ENCODE measurements around the gene LDB2. TPM values are rescaled to one million over a fixed set of nuclear protein-coding genes. Genes with fewer than 3 reads are reported as not detected.

LDB2 gene
- total and polyA plus RNA-seq, 2 donors (not counting 3 experiments of a cell fraction or from before 2014, with no cell fraction given), result 127 to 223 TPM

- H2AFZ ChIP-seq (ENCODE audit: low read depth, low read length), result no peak overlapping the region
- no peak overlapping the region for H3K27ac ChIP-seq (ENCODE audit: insufficient read depth, low read depth, low read length)
- H3K79me2 ChIP-seq (ENCODE audit: control insufficient read depth, insufficient read depth, low read length), result no peaks in the 10 kb centered on the region
- no peaks in the 10 kb centered on the region for H3K4me1 ChIP-seq (ENCODE audit: control insufficient read depth, extremely low read depth, insufficient read depth, low read length)
- intact Hi-C loops (cut with micrococcal nuclease) (no loop called here), dilution Hi-C loops (cut with MboI; ENCODE audit: extremely low pct_ligation_motif_present, low sequenced_read_pairs) (no loop called here)
- BruUV-seq (replicated peaks), result no TSS peak
- H3K9me1 ChIP-seq (replicated peaks; ENCODE audit: control insufficient read depth, extremely low read depth, insufficient read depth, low read length), result no peaks in the 10 kb centered on the region
- H3K9ac ChIP-seq (replicated peaks; ENCODE audit: extremely low read depth, insufficient read depth, low read length), result no peak overlapping the region
- H4K20me1 ChIP-seq (replicated peaks; ENCODE audit: control insufficient read depth, extremely low read depth, insufficient read depth, low read length), result no peaks in the 10 kb centered on the region
- no peaks in the 10 kb centered on the region for H3K27me3 ChIP-seq (ENCODE audit: control insufficient read depth in 2 of 2, insufficient read depth in 2 of 2, low read length in 2 of 2)
- no peaks in the 10 kb centered on the region for H3K9me3 ChIP-seq (replicated peaks; ENCODE audit: control insufficient read depth, insufficient read depth, low read length)
- H3K4me3 ChIP-seq (replicated peaks in 1 of 3; ENCODE audit: insufficient read depth in 1 of 3, low read depth in 1 of 3, low read length in 3 of 3), result no peak overlapping the region
- CTCF ChIA-PET, result no interaction called here
- no peak for TF ChIP-seq POLR2A (IDR thresholded peaks at IDR 0.05; ENCODE audit: low read depth, low read length)
- TF ChIP-seq JUN (IDR thresholded peaks at IDR 0.05; ENCODE audit: borderline replicate concordance, insufficient read depth, insufficient read length, low read depth), result no peak
- no peak for TF ChIP-seq EZH2 (IDR thresholded peaks at IDR 0.05; ENCODE audit: borderline replicate concordance, low read depth, low read length, severe bottlenecking)
- no peak for TF ChIP-seq CTCF (IDR thresholded peaks at IDR 0.05; ENCODE audit: extremely low read depth in 1 of 2, insufficient read depth in 1 of 2, low read depth in 1 of 2, low read length in 2 of 2)
- TF ChIP-seq MYC (IDR thresholded peaks at IDR 0.05; ENCODE audit: low read depth, low read length), result no peak
- no peak for TF ChIP-seq FOS (IDR thresholded peaks at IDR 0.05; ENCODE audit: borderline replicate concordance, insufficient read depth, low read length)
- no peak for TF ChIP-seq GATA2 (IDR thresholded peaks at IDR 0.05; ENCODE audit: insufficient read depth, insufficient read length, low read depth, low read length)
- TF ChIP-seq POLR2AphosphoS5 (IDR thresholded peaks at IDR 0.05; ENCODE audit: insufficient read depth, low read depth, low read length), result no peak
- TF ChIP-seq MAX (IDR thresholded peaks at IDR 0.05; ENCODE audit: insufficient read depth, insufficient read length), result no peak
- H3K36me3 ChIP-seq (ENCODE audit: control insufficient read depth in 2 of 2, extremely low read depth in 1 of 2, insufficient read depth in 2 of 2, low read length in 2 of 2), result peaks cover 0 to 4% of the 10 kb centered on the region in 2 experiments
- H3K4me2 ChIP-seq (ENCODE audit: insufficient read depth, low read length), result no peak overlapping the region
- POLR2A ChIA-PET, result no interaction called here
- DNase-seq (ENCODE audit: low read depth, low spot score) (no peak), FAIRE-seq (no peak)
Observed at GRCh38 chr4:16693641-16694040, 204.8 kb downstream of the LDB2 start.
